ENCODE results near the gene RNASET2. TPM values are rescaled to one million over a fixed set of nuclear protein-coding genes. Genes with fewer than 3 reads are reported as not detected.

The RNASET2 gene
- total and polyA plus RNA-seq, 2 of the 13 experiments (the other 11 are each of a cell fraction or from before 2014, with no cell fraction given), result 44.6 to 597 TPM

GRCh38 chr6:166935353-166935752, 21.0 kb downstream of the RNASET2 start:
- DNase-seq (ENCODE audit: low spot score) (no peak), FAIRE-seq (no peak), ATAC-seq (no peak)
- H3K27ac ChIP-seq (ENCODE audit: extremely low read length, insufficient read depth, low read length), result no peak overlapping the region
- no peaks in the 10 kb centered on the region for H3K9me3 ChIP-seq (ENCODE audit: low read length)
- H3K79me2 ChIP-seq (ENCODE audit: insufficient read depth, low read length), result peaks cover 6% of the 10 kb centered on the region
- H3K9ac ChIP-seq (ENCODE audit: insufficient read depth, low read depth, low read length), result no peak overlapping the region
- H3K4me3 ChIP-seq (replicated peaks in 1 of 3; ENCODE audit: insufficient read depth in 1 of 3, low read depth in 2 of 3, low read length in 3 of 3), result no peak overlapping the region
- TF ChIP-seq POLR2A (IDR thresholded peaks at IDR 0.05; ENCODE audit: insufficient read depth in 1 of 2, low read depth in 2 of 2, low read length in 2 of 2), result peak in 1 of 2 experiments; percentile 36; a peak in 1 of 4 replicates
- TF ChIP-seq ZFP1 (CRISPR knock-in tag; IDR thresholded peaks at IDR 0.05), result no peak
- 96% methylated on average over 7 of the region's 7 CpGs for WGBS (ENCODE audit: low lambda C conversion rate)
- no peak overlapping the region for H2AFZ ChIP-seq (ENCODE audit: low read length)
- no peak overlapping the region for H3K4me2 ChIP-seq (ENCODE audit: low read depth, low read length)
- in situ Hi-C loops (cut with HindIII; ENCODE audit: extremely low pct_ligation_motif_present, low pct_unique_long_range_greater_than_20kb) (no loop called here), intact Hi-C loops (cut with micrococcal nuclease; ENCODE audit: unreplicated experiment) (no loop called here)
- H3K36me3 ChIP-seq (replicated peaks in 1 of 2; ENCODE audit: control insufficient read depth in 1 of 2, insufficient read depth in 2 of 2, low read length in 2 of 2), result peaks cover 60 to 97% of the 10 kb centered on the region in 2 experiments
- ChIA-PET CTCF (ENCODE audit: low intra/inter-chr PET ratio, low total read pairs) (no interaction called here), POLR2A (no interaction called here)
- H4K20me1 ChIP-seq (ENCODE audit: insufficient read depth, low read length), result peaks cover 43% of the 10 kb centered on the region
- BruUV-seq (replicated peaks), result no TSS peak
- H3K27me3 ChIP-seq (ENCODE audit: control insufficient read depth in 1 of 2, insufficient read depth in 2 of 2, low read length in 2 of 2), result no peaks in the 10 kb centered on the region
- H3K4me1 ChIP-seq (ENCODE audit: insufficient read depth, low read length), result no peaks in the 10 kb centered on the region

GRCh38 chr6:166934174-166934573, 22.2 kb downstream of the RNASET2 start:
- H3K9ac ChIP-seq (ENCODE audit: insufficient read depth, low read depth, low read length), result no peak overlapping the region
- FAIRE-seq (no peak), DNase-seq (ENCODE audit: low spot score) (no peak), ATAC-seq (no peak)
- intact Hi-C loops (cut with micrococcal nuclease; ENCODE audit: unreplicated experiment), result no loop called here
- ChIA-PET CTCF (ENCODE audit: low intra/inter-chr PET ratio, low total read pairs) (no interaction called here), POLR2A (no interaction called here)
- no peaks in the 10 kb centered on the region for H3K4me1 ChIP-seq (ENCODE audit: insufficient read depth, low read length)
- peaks cover 65 to 97% of the 10 kb centered on the region in 2 experiments for H3K36me3 ChIP-seq (replicated peaks in 1 of 2; ENCODE audit: control insufficient read depth in 1 of 2, insufficient read depth in 2 of 2, low read length in 2 of 2)
- WGBS (ENCODE audit: low lambda C conversion rate), result 95% methylated on average over 8 of the region's 8 CpGs
- no peak overlapping the region for H2AFZ ChIP-seq (ENCODE audit: low read length)
- no peak overlapping the region for H3K27ac ChIP-seq (ENCODE audit: extremely low read length, insufficient read depth, low read length)
- in situ Hi-C loops (cut with HindIII; ENCODE audit: extremely low pct_ligation_motif_present, low pct_unique_long_range_greater_than_20kb), result no loop called here
- H3K4me3 ChIP-seq (replicated peaks in 1 of 3; ENCODE audit: insufficient read depth in 1 of 3, low read depth in 2 of 3, low read length in 3 of 3), result no peak overlapping the region
- no peaks in the 10 kb centered on the region for H3K9me3 ChIP-seq (ENCODE audit: low read length)
- H3K27me3 ChIP-seq (ENCODE audit: control insufficient read depth in 1 of 2, insufficient read depth in 2 of 2, low read length in 2 of 2), result no peaks in the 10 kb centered on the region
- H4K20me1 ChIP-seq (ENCODE audit: insufficient read depth, low read length), result peaks cover 42% of the 10 kb centered on the region
- no peak for TF ChIP-seq ZBTB2 (CRISPR knock-in tag; IDR thresholded peaks at IDR 0.05; ENCODE audit: low read depth)
- TF ChIP-seq POLR2A (IDR thresholded peaks at IDR 0.05; ENCODE audit: insufficient read depth in 1 of 2, low read depth in 2 of 2, low read length in 2 of 2), result 0 out of 4 replicates have a peak, but pooled peaks of 1 of the 2 experiments have one; percentile 34
- H3K4me2 ChIP-seq (ENCODE audit: low read depth, low read length), result no peak overlapping the region
- BruUV-seq (replicated peaks), result no TSS peak
- H3K79me2 ChIP-seq (ENCODE audit: insufficient read depth, low read length), result peaks cover 6% of the 10 kb centered on the region

Data from HepG2 (cell line).